Activated CD4-positive, alpha-beta T cell treated with anti-CD3 and anti-CD28 coated beads for 24 hours (primary cell): ENCODE data around the gene VASN.
"Not testable (repeated sequence)": the region's sequence is repeated elsewhere in the genome, so short reads cannot be mapped to it uniquely, and the experiment has no call there.

Experiments used
- DNase-seq, 2 donors: peaks; one replicate each; pipeline ENCODE4 v3.0.0-alpha.2; 2020; ENCODE audit warnings: low read depth in 2 of 2

VASN gene

DNA sequence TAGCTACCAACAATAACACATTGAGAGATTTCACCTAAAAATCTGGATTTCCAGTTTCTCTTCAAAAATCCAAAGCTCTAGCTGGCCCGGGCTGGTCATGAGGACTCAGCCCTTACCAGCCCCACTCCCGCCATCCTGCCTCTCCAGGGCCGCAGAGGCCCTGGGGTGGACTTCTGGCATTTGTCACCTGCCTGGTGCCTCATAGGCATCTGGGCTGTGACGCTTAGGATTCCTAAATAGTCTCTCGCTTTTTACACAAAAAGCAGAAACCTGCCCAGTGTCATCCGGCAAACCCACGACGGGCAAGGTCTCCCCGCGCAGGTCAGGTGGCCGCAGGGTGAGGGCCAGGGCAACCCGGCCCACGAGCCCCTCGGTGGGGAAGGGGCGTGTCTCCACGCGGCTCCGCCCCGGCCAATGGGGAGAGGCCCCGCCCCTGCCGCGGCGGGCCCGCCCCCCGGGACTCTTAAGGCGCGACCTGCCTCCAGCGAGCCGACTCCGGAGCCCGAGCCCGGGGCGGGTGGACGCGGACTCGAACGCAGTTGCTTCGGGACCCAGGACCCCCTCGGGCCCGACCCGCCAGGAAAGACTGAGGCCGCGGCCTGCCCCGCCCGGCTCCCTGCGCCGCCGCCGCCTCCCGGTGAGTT, at the start of gene VASN:
VASN (plus strand) TSS at position 492 of the 644 bp plus-strand sequence. CDS start 9,030 bp downstream, outside the sequence.
- peak; percentile 49 to 57 for DNase-seq

DNA sequence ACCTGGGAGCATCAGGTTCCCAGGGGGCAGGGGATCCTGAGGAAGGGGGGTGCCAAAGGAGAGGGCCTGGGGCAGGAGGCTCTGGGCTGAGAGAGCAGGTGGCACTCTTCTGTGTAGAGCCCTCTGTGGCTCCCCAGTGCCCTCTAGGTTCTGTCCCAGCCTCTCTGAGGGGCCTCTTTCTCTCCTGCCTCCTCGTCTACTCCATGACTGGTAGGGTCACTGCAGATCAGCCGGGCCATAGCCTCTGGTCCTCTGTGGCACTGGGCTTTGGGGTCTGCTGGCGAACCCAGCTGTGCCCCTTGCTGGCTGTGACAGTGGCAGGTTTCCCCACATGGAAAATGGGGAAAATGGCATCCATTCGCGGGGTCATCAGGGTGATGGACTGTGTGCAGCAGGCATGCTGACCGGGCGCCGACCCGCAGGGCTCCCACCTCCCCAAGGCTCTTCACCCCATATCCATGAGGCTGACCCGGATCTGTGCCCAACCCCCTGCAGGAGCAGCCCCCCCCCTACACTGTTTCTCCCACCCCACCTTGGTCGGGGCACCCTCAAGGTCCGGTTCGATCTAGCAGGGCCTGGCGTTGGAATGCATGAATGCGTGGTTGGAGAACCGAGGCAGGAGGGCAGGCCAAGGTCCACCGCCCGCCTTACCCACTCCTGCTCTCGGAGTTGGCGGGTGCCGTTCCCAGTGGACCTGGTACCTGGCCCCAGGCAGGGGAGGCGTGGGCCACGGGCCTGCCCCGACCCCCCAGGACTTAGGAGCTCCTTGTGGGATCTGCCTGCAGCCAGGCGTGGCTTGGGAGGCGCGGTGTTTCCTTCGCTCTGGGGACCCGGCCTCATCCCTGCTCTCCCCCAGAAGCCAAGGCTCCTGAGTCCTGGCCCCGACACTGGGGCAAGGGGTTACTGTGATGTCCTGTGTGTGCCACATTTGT, 49.3 kb upstream of the VASN start:
- DNase-seq, result no peak

DNA sequence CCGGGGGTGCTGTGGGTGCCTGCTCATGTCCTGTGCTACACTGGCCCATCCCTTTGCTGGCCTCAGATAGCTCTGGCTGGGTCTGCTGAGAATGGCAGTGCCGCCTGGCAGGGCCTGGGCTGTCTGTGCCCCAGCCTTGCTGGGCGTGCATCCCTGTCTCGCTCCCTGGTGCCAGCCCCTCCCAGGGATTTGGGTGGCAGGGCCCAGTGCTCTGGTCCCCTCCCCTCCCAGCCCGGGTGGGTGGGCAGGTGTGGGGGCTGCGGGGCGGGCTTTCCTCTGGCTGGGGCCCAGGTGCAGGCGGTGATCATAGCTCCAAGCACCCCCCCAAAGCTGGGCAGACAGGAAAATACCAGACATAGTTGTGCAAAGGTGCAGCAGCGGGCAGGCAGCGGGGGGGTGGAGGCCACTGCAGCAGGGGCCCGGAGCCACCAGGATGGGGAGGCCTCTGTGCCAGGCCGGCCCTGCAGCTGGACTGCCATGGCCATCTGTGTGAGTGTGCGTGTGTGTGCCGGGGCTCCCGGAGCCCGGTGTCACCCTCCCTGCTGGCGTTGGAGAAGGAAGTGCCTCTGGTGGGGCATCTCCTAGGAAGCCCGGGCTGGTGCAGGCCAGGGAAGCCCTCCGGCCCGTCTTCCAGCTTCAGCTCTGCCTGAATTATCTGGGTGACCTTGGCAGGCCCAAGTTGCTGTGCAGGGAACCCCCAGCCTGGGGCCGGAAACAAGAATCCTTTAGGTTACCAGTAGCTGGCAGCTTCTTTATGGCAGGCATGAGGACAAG, 48.4 kb upstream of the VASN start:
- DNase-seq, result no peak

DNA sequence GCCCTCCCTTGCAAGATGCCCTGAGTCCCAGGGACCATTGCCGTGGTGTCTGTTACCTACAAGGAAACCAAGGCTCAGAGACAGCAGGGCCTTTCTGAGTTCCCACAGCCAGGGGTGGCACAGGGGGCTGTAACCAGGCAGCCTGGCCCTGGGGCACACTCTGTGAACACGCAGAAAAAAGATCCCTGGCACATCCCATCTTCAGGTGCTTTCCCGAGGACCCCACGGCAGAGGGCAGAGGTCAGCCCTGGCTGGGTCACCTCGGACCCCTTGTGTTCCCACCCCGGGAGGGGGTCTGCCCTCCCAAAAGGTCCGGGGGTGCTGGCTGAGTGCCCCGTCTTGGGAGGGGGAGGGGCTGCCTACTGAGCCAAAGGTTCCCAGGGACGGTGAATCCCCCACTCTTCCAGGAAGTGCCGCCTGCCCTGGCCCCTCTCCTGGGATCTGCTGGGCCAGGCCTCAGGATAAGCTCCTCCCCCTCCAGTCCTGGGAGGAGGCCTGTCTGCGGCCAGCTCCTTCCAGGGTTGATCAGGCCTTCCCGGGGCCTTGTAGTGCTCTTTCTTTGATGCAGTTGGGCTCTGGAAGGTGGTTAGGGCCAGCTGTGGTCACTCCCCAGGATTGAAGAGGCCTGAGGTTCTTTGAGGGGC, 47.7 kb upstream of the VASN start:
- no peak for DNase-seq

DNA sequence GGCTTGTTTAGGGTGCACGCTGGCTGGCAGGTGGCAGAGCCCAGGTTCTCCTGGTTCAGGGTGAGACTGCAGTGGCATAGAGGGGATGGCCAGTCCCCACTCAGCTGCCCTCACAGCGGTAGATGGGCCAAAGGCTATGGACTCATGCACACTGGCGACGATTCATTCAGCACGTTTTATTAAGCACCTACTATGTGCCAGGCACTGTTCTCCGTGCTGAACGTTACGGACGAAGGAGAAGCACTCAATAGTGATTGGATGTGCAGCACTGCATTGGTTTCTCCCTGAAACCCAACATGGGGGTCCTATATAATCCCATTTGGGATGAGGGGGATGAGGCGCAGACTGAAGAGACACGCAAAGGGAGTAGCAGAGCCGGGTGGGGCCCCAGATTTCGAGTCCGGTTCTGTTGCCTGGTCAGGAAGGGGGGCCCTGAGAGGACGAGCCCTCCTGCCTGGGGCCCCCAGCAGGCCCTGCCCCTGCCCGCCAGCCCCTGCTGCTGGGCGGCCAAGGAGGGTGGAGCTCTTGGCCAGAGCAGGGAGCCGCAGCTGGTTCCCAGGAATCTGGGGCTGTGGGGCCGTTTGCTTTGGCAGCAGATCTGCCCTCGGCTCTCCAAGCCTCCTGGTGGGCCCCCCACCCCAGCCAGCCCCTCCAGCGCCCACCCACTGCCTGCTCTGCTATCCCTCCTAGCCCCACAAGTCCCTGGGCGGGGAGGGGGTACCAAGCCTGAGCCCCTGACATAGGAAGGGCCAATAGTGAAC, 47.0 kb upstream of the VASN start:
- DNase-seq, result no peak

DNA sequence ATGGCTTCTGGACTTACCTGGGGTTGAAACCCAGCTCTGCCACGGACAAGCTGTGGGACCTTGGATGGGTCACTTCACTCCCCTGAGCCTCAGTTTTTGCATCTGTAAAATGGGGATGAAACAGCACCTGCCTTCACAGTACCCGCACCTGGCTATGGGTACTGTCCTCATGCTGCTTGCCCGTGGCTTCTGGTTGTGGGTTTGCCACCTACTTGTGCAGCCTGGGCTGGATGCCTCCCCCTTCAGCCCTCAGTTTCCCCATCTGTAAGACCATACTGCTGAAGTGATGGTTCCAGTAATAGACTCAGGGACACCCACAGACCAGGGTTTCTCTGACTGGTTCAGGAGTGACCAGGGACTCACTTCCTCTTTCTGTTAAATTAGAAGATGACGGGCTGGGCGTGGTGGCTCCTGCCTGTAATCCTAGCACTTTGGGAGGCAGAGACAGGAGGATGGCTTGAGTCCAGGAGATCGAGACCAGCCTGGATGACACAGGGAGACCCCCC, 46.3 kb upstream of the VASN start:
- DNase-seq, result no peak

DNA sequence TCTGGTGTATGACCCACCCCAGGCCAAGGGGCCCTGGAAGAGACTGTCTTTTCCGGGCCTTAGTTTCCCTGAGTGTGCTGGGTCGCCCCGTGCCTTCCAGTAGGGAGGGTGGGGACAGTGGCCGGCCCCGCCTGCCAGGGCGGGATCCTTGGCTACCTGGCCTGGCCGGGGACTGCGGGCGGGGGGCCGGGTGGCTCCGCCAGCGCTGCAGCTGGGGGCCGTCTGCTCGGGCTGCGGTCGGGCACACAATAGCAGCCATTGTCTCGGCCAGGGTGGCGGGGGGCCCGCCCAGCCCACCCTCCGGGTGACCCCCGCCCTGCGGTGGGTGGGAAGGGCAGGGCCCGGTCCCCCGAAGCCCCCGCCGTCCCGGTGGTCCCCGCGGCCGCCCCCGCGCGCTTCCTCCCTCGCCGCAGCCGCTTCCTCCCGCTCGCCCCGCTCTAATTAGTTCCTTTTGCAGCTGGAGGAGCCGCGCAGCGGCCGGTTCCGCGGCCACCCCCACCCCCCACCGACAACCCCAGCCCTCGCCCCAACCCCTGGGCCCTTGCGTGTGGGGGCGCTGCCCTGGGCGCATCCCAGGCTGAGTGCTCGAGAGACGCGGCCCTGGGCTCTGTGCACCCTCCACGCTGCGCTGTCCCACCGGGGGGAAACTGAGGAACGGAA, 44.1 kb upstream of the VASN start:
- DNase-seq, result no peak

DNA sequence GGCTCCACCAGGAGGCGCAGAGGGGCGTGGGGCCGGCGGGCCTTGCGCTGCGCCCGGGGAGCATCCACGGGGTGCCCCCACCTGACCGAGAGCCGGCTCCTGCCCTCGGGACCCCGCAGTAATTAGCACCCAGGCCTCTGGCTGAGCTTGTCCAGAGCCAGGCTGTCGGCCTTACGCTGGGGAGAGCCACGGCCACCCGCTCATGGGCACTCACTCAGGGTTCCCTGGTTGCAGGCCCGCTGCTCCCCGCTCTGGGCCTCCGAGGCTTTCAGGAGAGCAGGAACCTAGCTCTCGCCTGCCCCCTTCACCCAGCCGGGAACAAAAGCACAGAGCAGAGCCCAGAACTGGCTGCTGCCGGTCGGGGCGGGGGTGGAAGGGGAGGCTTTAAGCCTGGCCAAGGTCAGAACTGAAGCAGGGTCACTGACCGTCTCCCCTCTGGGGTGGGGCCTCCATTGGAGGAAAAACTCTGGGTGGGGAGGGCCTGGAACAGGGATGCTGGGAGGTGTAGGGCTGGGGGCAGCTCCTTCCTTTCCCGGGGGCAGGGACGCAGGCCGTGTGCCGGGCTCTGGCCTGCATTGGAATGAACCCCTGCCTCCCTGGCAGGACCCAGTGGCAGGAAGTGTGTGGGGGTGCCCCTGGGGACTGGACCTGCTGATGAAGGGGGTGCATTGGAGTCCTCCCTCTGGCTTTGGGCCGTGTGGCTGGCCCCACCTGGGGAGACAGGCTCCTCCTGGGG, 43.4 kb upstream of the VASN start:
- DNase-seq, result peak in 1 of 2 donors; percentile 33

DNA sequence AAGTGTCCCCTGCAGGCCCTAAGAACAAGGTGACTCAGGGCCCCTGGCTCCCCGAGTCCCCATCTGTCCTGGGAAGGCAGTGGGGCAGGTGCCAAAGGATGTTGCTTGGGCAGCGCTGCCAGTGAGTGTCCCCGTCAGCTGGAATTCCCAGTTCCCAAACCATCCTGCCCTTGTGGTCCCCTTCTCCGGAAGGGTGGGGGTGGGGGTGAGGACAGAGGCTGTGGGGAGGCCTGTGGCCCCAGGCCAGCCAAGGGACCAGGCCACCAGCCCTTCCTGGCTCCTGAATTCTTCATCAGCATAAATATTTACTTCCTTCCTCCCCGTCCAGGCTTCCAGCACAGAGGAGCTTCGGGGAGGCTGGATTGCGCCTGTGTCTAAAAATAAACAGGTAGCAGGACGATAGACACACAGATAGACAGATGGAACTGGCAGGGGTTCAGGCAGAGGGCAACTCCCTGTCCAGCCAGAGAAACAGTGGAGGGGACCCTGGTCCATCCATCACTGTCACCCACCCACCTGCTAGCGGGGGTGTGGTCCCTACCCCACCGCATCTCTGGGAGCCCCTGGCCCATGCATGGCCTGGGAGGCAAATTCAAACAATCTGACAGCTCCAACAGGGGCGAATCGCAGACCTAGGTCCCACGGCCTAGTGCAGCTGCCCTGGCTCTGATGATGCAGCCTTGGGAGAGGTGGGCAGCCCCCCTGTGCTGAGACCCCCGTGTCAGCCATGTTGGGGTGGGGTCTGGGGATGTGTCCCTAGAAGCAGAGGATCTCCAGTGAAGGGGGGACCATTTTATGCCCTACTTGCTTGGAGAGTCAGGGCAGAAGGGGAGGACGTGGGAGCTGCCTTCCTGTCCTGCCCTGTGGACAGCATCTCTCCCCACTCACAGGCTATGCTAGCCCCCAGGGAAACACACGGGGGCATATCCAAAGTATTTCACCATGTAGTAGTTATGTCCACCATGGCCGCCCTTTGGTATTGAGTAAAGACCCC, 42.6 kb upstream of the VASN start:
- no peak for DNase-seq

DNA sequence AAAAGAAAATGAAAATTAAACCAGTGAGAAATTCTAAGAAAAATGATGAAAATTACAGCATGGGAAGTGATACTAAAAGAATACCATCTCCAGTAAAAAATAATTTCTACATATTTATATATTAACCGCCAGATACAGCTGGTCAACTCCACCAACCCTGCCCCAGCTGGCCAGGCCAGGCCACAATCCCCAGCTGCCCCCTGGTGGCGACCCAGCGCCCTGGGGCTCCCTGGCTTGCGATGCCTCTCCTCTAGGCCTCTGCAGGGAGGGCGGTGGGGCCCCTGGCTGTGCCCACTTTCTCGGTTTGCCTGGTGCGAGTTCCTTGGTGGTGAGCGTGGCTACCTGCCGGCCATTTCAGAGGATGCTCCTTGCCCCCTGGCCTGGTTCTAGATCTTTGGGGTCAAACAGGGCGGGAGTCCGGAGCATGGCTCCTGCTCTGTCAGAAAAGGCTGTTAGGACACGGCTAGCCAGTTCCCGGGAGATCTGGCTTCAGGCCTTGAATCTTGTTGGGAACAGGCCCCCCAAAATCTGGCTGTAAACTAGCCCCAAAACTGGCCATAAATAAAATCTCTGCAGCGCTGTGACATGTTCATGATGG, 41.3 kb upstream of the VASN start:
- DNase-seq, result peak; percentile 46 to 68

DNA sequence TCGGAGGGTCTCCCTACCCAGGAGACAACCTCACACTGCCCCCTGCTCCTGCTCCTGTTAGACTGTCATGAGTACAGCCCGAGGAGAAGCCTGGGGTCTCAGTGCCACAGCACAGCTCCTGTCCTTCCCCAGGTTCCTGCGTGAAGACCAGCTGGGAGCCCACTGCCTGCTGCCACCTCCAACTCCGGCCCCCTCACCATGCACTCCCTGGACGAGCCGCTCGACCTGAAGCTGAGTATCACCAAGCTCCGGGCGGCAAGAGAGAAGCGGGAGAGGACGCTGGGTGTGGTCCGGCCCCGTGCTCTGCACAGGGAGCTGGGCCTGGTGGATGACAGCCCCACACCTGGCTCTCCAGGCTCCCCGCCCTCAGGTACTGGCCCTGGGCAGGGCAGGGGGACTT, 39.6 kb upstream of the VASN start:
- no peak for DNase-seq

DNA sequence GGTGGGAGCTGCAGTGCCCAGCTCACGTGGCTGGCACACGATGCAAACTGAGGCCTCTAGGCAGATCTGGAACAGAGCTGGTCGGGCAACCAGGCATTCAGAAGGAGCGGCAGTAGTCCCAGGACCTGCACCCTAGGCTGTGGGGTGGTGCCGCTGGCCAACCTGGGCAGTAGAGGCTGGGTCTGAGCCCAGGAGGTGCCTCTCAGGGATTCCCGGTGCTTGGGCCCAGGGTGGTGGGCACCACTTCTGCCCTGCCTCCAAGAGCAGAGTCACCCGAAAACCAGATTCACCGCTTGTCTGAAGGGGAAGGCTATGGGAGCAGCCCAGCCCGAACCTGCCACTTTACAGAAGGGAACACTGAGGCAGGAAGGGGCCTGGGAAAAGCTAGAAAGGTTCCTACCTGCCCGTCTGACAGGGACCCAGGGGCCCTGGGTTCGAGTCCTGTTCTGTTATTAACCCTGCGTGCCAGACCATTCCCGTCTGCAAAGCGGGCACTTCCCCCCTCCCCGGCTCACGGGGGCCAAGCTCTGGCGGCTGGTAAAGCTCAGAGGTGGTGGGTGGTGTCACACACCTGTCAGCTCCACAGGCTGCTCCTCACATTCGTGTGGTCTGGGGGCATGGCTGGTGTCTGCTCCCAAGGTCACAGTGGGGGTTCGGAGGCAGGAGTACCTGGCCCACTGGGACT, 38.9 kb upstream of the VASN start:
- no peak for DNase-seq

DNA sequence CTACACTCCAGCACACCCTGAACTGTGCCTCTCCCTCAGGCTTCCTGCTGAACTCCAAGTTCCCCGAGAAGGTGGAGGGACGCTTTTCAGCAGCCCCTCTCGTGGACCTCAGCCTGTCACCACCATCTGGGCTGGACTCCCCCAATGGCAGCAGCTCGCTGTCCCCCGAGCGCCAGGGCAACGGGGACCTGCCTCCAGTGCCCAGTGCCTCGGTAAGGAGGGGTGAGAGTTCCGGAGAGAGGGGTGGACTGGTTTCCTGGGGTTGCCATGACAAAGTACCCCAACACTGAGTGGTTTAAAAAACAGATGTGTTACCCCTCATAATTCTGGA, 38.4 kb upstream of the VASN start:
- no peak for DNase-seq

DNA sequence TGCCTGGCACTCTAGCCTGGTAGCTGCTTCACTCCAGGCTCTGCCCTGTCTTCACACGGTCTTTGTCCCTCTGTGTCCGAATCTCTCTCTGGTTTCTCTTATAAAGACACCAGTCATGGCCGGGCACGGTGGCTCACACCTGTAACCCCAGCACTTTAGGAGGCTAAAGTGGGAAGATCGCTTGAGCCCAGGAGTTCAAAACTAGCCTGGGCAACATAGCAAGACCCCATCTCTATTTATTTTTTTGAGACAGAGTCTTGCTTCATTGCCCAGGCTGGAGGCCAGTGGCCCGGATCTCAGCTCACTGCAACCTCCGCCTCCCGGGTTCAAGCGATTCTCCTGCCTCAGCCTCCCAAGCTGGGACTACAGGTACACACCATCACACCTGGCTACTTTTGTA, 37.9 kb upstream of the VASN start:
- not testable (repeated sequence) for DNase-seq

DNA sequence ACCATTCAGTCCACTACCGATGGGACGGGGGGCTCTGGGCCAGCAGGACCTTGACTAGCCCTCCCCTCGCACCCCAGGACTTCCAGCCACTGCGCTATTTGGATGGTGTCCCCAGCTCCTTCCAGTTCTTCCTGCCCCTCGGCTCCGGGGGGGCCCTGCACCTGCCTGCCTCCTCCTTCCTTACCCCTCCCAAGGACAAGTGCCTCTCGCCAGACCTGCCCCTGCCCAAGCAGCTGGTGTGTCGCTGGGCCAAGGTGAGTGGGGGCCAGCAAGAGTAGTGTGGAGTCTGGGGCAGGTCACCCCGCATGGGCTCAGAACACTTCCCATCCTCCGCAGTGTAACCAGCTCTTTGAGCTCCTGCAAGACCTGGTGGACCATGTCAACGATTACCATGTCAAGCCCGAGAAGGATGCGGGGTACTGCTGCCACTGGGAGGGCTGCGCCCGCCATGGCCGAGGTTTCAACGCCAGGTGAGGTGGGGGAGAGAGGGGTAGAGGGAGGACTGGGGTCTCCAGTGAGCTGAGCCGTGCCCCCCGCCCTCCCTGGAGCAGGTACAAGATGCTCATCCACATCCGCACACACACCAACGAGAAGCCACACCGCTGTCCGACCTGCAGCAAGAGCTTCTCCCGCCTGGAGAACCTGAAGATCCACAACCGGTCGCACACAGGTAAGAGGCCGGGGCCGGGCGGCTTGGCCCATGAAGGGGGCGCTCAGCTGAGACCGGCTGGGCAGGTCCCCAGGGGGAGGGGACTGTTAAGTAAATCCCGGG, 36.7 kb upstream of the VASN start:
- DNase-seq, result no peak

DNA sequence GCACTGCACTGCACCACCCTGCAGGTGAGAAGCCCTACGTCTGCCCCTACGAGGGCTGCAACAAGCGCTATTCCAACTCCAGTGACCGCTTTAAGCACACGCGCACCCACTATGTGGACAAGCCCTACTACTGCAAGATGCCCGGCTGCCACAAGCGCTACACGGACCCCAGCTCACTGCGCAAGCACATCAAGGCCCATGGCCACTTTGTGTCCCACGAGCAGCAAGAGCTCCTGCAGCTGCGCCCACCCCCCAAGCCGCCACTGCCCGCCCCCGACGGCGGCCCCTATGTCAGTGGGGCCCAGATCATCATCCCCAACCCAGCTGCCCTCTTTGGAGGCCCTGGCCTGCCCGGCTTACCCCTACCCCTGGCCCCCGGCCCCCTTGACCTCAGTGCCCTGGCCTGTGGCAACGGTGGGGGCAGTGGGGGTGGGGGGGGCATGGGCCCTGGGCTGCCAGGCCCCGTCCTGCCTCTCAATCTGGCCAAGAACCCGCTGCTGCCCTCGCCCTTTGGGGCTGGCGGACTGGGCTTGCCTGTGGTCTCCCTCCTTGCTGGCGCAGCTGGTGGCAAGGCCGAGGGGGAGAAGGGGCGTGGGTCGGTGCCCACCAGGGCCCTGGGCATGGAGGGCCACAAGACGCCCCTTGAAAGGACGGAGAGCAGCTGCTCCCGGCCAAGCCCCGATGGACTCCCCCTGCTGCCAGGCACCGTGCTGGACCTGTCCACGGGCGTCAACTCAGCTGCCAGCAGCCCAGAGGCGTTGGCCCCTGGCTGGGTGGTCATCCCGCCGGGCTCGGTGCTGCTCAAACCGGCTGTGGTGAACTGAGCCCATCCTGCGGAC, 34.7 kb upstream of the VASN start:
- no peak for DNase-seq
